Right lobe of liver (tissue), 4 donors: Measurements from ENCODE around the gene ANKS1B.

Source experiments
- POLR2A ChIP-seq: fragments of 450-650 bp; IDR thresholded peaks from one replicate; pipeline ENCODE4 v1.6.1; 2017; ENCODE audit warnings: antibody characterized with exemption, mild to moderate bottlenecking
- TF ChIP-seq, protein P1 (sequence below), 4 donors: fragments of 200-600 bp in 3 of 4; fragments of 450-650 bp in 1 of 4; IDR thresholded peaks; one replicate each; pipeline versions ENCODE4 v1.5.1 to v1.8.0; 2016 to 2022; ENCODE audit warnings: antibody characterized with exemption in 4 of 4, mild to moderate bottlenecking in 2 of 4
- donor health status: DM: no; HTN: no; CAD: no.
- donor health status: DM: no; HTN: no; CAD: no.
- donor health status: DM: no; HTN: yes; CAD: no.

DNA sequence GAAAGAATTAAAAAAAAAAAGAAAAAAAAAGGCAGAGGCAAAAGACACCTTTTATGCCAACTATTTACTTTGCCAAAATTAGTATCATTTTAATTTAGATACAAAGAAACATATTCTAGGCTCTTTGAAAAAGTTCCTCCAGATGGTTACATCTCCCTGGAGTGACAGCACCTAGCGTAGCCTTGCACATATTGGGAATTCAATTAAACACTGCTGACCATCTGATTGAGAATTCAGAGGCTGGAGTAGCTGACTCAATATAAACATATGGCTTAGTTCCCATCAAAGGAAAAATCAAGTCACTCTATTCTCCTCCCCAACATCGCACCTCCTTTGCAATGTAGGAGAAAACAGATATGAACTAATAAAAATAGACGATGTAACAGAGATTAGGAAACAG is 36.4 kb downstream of the ANKS1B start:
- TF ChIP-seq, protein P1, sequence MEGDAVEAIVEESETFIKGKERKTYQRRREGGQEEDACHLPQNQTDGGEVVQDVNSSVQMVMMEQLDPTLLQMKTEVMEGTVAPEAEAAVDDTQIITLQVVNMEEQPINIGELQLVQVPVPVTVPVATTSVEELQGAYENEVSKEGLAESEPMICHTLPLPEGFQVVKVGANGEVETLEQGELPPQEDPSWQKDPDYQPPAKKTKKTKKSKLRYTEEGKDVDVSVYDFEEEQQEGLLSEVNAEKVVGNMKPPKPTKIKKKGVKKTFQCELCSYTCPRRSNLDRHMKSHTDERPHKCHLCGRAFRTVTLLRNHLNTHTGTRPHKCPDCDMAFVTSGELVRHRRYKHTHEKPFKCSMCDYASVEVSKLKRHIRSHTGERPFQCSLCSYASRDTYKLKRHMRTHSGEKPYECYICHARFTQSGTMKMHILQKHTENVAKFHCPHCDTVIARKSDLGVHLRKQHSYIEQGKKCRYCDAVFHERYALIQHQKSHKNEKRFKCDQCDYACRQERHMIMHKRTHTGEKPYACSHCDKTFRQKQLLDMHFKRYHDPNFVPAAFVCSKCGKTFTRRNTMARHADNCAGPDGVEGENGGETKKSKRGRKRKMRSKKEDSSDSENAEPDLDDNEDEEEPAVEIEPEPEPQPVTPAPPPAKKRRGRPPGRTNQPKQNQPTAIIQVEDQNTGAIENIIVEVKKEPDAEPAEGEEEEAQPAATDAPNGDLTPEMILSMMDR (IDR thresholded peaks at IDR 0.05), result no peak
- no peak for TF ChIP-seq POLR2A
